Endothelial cell of umbilical vein (primary cell): ENCODE measurements around the gene HES2.

Source experiments
- CTCF ChIP-seq, 2 donors: IDR thresholded peaks; 1 replicate in 1 of 2; 2 replicates in 1 of 2; pipeline ENCODE4 v1.5.1; 2011; ENCODE audit warnings: low read length in 2 of 2, mild to moderate bottlenecking in 2 of 2, moderate library complexity in 2 of 2, control low read depth in 1 of 2, inconsistent platforms in 1 of 2, low read depth in 1 of 2; ENCODE audit not compliant: insufficient read depth in 1 of 2; ENCODE audit errors: extremely low read depth in 1 of 2
- EZH2 ChIP-seq: IDR thresholded peaks from 2 replicates; pipeline ENCODE4 v1.6.1; 2012; ENCODE audit warnings: borderline replicate concordance, low read depth, mild to moderate bottlenecking, moderate library complexity, low read length, inconsistent platforms; ENCODE audit not compliant: severe bottlenecking
- FOS ChIP-seq: IDR thresholded peaks from 2 replicates; pipeline ENCODE4 v1.6.1; 2011; ENCODE audit warnings: mild to moderate bottlenecking, low read length, moderate library complexity, borderline replicate concordance; ENCODE audit not compliant: insufficient read depth
- MAX ChIP-seq: IDR thresholded peaks from 2 replicates; pipeline ENCODE4 v1.6.1; 2011; ENCODE audit not compliant: insufficient read depth, insufficient read length
- POLR2AphosphoS5 ChIP-seq: IDR thresholded peaks from 2 replicates; pipeline ENCODE4 v1.6.1; 2012; ENCODE audit warnings: low read depth, mild to moderate bottlenecking, control low read depth, low read length, moderate library complexity; ENCODE audit not compliant: insufficient read depth

GRCh38 chr1:6424000-6424565 lies 4.4 kb upstream of the HES2 start:
- TF ChIP-seq EZH2 (no peak), CTCF (IDR thresholded peaks at IDR 0.05; ENCODE audit: extremely low read depth in 1 of 2, insufficient read depth in 1 of 2, low read depth in 1 of 2, low read length in 2 of 2) (peak in 1 of 2 donors; percentile 8), POLR2AphosphoS5 (no peak), MAX (no peak), FOS (no peak)
